GM10248 (cell line): ENCODE data around the gene RASEF.

ENCODE experiments used
- CTCF ChIA-PET: fragments of 300-600 bp; sonication (Branson Sonifier 250); formaldehyde crosslinking; extraction: SDS; loops from one replicate; lab custom pipeline; 2021; ENCODE audit warnings: antibody characterized with exemption; lab: Yijun Ruan, JAX
- POLR2A ChIA-PET: fragments of 350-650 bp; sonication (Branson Sonifier 250); formaldehyde crosslinking; extraction: SDS; loops from one replicate; lab custom pipeline; 2020; ENCODE audit warnings: antibody characterized with exemption; lab: Yijun Ruan, JAX
- DNase-seq: peaks from one replicate; pipeline ENCODE4 v3.0.0; 2012; ENCODE audit errors: extremely low spot score
- TF ChIP-seq, protein P1 (sequence below): IDR thresholded peaks from 2 replicates; pipeline ENCODE4 v1.5.1; 2012; ENCODE audit warnings: mild to moderate bottlenecking, low read depth; ENCODE audit errors: extremely low read depth, missing control alignments, control extremely low read depth

Gene RASEF

DNA sequence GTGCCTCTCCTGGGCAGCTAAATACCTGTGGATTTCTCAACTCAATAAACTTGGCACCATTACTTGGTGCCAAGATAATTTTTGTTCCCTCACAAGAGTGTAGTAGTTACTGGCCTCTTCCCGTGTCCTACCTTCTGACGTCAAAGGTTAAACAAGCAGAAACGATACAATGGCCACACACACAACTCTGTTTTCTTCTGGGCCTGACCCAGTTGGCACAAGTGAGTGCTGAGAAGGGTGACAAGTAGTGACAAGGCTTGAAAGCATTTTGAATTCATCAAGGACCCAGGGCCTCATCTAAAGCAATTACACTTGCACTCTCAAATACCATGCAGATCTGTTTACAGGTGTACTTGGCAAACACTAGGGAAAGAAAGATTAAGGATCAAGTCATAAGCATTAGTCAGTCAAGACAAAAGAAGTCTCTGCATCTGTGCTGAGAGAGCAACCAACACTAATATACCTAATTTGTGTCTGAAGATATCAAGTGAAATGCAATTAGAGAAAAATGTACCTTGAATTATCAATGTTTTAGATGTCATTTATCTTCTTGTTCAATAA, 30.8 kb downstream of the RASEF start:
- TF ChIP-seq, protein P1, sequence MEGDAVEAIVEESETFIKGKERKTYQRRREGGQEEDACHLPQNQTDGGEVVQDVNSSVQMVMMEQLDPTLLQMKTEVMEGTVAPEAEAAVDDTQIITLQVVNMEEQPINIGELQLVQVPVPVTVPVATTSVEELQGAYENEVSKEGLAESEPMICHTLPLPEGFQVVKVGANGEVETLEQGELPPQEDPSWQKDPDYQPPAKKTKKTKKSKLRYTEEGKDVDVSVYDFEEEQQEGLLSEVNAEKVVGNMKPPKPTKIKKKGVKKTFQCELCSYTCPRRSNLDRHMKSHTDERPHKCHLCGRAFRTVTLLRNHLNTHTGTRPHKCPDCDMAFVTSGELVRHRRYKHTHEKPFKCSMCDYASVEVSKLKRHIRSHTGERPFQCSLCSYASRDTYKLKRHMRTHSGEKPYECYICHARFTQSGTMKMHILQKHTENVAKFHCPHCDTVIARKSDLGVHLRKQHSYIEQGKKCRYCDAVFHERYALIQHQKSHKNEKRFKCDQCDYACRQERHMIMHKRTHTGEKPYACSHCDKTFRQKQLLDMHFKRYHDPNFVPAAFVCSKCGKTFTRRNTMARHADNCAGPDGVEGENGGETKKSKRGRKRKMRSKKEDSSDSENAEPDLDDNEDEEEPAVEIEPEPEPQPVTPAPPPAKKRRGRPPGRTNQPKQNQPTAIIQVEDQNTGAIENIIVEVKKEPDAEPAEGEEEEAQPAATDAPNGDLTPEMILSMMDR: no peak
- ChIA-PET CTCF (no interaction called here), POLR2A (no interaction called here)
- DNase-seq: no peak

DNA sequence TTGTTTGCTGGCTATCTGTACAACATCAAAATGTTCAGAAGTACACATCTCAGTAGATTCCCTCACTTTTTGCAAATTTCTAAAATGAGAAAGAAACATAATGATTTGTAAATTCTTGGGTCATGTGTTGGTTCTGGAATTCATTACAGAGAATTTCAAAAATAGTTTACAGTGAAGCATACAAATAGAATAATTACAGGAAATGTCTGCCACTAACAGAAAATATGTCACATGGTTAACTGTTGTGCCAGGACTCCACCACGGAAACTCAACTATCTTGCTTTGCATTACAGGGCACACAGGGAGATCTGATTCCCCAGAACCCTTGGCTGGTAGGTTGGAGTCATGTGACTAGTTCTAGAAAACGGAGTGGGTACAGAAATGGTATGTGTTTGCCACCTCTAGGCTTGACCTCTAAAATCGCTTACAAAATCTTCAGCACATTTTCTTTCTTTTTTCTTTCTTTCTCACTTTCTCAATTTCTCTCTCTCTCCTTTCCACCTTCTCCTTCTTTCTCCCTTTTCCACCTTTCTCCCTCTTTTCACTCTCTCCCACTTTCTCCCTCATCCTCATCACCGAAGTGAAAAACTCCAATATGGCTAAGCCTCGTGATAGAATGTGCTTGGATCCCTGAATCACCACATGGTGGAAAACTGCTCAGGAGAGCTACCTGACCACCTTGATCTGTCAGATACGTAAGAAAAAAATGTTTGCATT, 32.4 kb downstream of the RASEF start:
- no peak for DNase-seq
- ChIA-PET POLR2A (no interaction called here), CTCF (no interaction called here)
- TF ChIP-seq, protein P1: no peak

DNA sequence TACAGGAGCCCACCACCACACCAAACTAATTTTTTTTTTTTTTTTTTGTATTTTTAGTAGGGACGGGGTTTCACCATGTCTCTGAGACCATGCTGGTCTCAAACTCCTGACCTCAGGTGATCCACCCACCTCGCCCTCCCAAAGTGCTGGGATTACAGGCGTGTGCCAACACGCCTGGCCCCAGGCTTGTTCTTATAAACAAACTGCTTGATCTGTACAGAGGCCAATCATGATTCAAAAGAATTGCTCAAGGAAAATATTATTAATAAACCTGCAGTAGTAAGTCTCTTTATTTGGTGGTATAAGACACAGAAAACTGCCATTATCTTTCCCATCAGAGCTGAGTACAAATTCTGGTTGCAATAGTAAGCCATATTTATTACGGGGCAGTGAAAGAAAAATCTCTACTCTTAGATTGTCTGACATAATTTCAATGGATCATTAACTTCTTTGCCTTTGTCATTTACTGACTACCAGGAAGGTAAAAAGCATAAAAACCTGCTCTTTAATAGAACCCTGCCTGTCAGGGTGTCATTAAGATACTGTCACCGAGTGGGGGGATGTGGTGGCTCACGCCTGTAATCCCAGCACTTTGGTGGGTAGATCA, 33.3 kb downstream of the RASEF start:
- TF ChIP-seq, protein P1: no peak
- DNase-seq: no peak
- CTCF ChIA-PET: no interaction called here
- POLR2A ChIA-PET: no interaction called here

DNA sequence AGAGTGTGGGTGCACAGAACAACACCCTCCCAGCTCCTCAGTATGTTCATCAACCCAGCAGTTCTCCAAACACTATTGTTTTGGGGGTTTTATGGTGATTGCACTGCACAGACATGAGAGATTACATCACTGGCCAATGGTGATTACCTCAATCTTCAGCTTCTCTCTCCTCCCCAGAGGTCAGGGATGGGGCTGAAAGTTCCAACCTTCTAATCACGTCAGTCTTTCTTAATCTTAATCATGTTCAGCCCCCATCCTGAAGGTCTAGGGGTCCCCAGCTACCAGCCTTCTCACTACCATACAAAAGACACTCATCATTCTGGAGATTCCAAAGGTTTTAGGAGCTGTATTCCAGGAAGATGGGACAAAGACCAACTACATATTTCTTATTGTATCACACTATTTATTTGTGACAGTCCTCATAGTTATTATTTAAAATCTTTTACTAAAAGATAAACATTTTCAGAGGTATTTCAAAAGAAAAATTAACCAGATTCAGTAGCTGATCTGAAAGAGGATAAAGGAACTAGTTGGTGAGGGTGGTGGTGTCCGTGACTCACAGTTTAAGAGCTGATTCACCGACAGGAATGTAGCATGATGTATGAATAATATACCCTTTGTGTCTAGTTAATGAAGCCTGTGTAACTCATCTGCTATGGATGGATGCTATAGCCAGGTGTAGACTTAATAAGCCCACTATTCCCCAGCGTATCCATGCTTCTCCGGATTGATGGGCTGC, 35.6 kb downstream of the RASEF start:
- CTCF ChIA-PET: no interaction called here
- DNase-seq: no peak

DNA sequence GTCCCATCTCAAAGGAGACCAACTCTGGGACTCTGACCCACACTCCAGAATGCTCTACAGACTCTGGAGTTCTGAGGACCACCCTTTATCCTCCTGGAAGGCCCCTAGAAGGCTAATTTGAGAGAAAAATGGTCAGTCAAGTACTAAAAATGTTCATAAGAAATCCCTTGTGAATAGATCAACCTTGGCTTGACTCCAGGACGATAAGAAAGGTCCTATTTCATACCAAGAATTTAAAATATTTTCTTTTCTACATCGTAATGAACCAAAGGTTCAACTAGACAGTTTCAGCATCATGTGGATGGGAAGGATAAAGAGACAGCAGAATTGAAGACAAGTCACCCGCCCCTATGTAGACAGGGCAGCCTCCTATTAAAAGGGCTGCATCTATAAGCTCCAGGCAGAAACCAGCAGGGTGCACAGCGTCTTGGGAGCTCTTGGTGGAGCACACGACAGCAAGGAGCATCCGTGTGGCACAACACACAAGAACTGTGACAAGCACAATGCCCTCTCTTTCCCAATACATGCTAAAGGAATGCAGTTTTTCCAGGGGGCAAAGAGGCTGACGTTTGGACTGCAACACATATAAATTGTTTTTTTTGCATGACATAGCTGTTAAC, 38.3 kb downstream of the RASEF start:
- TF ChIP-seq, protein P1: no peak
- POLR2A ChIA-PET: no interaction called here
- CTCF ChIA-PET: interaction anchor here (1.0 to 1.1 kb wide), 2 partner anchors 19 to 21 kb away, joined by 3 read pairs; no protein-coding TSS in a partner anchor
- DNase-seq: no peak

More for the DNA sequence above, 35.6 kb downstream of the RASEF start:
- POLR2A ChIA-PET: no interaction called here
- TF ChIP-seq, protein P1: no peak

DNA sequence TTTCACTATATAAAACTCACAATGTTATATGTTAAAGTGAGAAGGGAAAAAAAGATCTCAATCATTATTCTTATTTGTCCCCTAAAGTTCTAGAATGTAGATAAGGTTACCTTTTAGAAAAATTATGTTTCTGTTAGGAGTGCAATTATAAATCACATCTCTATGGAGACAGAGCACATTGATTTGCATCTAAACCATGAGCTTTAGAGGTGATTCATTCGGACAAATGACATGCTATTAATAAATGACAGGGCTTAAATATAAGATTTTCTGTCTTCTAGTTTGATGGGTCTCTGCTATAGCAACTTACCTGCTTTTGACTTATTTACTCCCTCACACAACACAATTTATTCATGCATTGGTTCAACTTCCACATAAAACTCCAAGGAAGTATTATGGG, 39.8 kb downstream of the RASEF start:
- TF ChIP-seq, protein P1: no peak
- CTCF ChIA-PET: no interaction called here
- POLR2A ChIA-PET: no interaction called here
- DNase-seq: no peak
